HG03175 (cell line): ENCODE results near the gene PKP1.

Experiments used
- ATAC-seq: cut with Tn5 transposase; IDR thresholded peaks from one replicate; pipeline ENCODE4 v1.9.1; 2021; ENCODE audit warnings: mild to moderate bottlenecking, moderate library complexity; ENCODE audit not compliant: unreplicated experiment

The PKP1 gene

DNA sequence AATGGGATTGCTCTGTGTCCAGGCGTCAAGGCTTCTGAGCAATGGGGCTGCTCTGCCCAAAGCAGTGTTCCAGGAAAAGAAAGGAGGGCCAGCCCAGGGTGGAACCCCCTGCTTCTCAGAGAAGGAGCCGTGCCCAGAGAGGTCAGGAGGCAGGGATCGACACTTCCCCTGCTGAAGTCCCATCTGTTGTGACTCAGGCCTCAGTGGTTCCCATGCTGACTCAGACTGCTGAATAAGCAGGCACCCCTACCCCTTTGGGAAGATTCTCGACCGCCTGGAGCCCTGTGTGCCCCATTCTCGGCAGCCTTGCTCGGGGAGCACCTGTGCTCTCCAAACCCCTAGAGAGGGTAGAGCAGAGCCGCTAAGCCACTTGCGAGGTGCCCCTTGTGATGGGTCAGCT, 23.9 kb downstream of the PKP1 start:
- ATAC-seq: no peak

DNA sequence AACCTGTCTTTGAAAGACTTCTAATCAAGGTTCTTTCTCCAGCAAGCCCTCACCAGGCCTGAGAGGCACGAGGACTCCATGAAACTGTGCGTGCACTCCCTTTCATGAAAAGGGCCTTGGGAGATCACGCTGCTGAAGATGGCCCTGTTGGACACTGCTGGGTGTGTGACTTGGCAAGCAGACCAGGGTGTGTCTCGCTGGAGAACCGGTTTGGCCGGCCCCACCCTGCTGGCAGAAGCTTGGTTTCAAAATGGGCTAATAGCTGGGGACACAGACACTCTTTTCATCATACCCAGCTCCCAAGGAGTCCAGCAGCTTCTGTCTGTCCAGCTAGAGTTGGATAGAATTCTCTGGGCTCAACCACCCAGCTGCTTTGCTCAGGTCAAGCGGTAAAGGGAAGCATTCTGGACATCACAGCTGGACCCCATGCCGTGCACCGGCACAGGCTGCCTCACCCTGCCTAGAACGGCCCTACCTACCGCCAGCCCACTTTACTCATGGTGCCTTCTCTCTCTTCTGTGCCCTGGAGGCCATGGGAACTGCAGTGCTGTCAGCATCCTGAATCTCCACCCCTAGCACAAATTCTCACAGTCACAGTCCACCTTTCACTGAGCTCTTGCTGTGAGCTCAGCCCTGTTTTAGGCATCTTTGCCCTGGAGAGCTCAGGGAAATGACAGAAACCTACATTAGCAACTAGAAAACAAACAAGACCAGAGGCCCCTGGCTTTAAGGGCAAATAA, 24.6 kb downstream of the PKP1 start:
- ATAC-seq: no peak

DNA sequence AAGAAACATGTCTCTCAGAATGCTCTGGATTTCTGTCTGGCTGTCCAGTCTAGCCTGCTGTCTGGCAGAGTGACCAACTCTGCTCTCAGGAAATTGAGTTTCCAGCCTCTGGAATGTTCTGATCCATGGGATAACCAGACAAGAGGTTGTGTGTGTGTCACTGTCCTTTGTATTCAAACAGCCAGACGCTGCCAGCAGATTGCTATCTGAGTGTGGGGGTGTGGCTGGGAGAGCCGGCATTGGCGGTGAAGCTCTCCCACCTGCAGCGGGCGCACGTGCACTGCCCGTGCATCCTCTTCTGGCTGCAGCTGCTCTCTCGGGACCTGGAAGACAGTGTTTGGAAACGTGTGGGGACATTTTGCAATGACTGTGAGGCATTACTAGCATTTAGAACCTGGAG, 26.1 kb downstream of the PKP1 start:
- ATAC-seq: no peak

DNA sequence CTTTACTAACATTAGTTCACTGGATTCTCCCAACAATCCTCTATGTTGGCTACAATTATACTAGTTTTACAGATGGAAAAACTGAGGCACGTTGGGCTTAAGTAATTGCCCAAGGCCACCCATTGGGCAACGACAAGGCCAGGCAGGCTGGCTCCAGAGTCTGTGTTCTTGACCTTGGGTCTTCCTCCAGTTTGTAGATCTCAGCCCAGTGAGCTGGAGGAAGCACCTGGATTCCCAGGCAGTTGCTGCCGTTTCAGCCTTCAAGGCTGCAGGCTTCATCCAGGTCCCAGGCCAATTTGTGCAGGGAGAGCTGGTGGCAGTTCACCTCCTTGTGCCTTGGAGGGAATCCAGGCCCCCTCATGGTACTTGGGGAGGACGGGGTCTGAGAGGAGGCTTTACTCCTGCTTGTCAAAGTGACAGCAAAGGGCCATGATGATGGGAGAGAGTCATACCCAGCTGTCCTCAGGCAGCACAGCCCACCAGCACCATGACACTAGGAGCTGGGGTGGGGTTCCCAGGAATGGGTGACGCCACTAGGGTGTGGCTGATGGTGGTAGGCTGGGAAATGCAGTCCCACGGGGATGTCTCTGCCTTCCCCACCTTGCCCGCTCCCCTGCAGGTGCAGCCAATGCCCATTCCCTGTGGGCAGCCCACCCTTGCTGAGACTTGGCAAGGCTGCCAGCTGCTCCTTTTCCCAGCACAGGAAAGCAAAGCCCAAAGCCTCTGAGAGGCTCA, 27.1 kb downstream of the PKP1 start:
- no peak for ATAC-seq

DNA sequence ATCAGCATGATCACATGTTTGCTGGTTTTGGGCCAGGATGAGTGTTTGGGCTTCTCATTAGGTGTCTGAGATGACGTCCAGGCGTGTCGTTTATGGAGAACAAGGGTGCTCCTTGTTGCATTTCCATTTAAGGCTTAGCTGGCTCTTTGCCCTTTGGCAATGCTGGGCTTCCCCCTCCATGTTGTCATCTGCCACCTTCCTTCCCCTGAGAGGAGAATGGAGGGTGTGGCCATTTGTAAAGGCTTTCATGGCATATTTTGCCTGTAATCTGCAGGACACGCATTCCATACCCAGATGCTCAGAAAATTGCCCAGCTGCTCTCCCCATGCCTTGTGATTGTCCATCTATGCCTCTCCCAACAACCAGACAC, 27.7 kb downstream of the PKP1 start:
- no peak for ATAC-seq

DNA sequence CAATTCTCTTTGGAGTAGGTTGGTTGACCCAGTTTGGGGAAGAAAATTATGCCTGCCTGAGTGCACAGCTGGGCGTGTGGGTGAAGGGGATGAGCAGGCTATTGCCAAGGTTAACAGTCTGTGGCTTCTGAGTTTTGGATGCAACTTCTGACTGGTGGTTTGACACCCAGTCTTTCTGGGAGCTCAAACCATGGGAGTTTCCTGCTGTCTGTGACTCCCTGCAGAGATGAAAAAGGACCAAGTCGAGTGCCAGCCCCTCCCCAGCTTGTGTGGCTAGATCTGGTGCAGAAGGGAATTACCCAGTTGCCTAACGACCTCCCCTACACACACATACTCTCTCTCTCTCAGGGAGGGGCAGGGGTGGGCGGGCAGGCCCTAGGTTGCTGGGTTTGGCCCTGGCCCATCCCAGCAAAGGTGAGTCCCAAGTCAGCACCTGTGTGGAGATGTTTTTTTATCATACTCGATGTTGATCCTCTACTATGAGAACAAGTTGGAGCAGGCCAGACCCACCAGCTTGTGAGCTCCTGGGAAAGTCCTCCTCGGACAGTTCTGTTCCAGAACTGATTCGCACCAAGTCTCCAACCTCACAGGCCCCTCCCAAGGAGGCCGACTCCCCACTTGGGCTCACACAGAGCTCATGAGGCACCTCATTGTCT, 28.2 kb downstream of the PKP1 start:
- no peak for ATAC-seq

DNA sequence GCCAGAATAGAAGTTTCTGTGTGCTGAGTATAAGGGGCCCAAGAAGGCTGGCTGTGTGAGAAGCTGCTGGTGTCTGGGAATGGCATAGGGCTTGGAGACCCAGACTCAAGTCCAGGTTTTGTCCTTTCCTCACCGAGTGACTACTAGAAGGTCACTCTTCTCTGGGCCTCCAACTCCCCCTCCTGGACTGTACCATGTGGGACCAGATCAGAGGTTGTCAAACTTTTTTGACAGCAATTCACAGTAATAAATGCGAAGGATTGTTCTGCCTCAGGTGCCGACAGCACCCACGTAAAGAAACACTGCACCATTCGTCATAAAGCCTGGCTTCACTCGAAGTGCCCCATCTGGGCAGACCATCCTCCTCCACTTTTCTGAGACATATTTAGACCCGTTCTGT, 29.0 kb downstream of the PKP1 start:
- ATAC-seq: no peak

DNA sequence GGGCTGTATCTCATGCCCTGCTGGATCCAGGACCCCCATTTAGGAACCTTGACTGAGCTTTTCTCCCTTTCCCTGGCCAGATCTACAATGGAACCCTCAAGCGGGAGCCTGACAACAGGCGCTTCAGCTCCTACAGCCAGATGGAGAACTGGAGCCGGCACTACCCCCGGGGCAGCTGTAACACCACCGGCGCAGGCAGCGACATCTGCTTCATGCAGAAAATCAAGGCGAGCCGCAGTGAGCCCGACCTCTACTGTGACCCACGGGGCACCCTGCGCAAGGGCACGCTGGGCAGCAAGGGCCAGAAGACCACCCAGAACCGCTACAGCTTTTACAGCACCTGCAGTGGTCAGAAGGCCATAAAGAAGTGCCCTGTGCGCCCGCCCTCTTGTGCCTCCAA, 29.8 kb downstream of the PKP1 start:
- ATAC-seq: no peak

DNA sequence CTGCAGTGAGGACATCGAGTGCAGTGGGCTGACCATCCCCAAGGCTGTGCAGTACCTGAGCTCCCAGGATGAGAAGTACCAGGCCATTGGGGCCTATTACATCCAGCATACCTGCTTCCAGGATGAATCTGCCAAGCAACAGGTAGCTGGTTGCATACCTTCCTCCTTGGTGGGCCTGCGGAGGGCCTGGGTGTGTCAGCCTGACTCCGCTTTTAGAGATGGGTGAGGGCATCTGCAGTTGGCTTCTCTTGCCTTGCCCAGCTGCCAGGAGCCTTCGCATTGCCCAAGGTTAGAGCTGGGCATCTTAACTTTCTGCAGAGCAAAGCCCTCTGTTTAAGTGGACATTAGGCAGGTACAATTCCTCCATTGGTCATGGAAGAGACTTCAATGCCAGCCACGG, 33.2 kb downstream of the PKP1 start:
- ATAC-seq: no peak

DNA sequence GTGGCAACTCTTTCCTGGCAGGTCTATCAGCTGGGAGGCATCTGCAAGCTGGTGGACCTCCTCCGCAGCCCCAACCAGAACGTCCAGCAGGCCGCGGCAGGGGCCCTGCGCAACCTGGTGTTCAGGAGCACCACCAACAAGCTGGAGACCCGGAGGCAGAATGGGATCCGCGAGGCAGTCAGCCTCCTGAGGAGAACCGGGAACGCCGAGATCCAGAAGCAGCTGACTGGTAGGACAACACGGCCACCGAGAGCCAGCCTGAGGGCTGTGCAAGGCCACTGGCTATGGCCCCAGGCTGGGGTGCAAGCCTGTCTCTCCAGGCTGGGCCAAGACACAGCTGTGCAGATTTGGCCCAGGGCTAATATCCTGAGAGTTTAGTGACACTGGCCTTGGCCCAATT, 34.2 kb downstream of the PKP1 start:
- no peak for ATAC-seq

DNA sequence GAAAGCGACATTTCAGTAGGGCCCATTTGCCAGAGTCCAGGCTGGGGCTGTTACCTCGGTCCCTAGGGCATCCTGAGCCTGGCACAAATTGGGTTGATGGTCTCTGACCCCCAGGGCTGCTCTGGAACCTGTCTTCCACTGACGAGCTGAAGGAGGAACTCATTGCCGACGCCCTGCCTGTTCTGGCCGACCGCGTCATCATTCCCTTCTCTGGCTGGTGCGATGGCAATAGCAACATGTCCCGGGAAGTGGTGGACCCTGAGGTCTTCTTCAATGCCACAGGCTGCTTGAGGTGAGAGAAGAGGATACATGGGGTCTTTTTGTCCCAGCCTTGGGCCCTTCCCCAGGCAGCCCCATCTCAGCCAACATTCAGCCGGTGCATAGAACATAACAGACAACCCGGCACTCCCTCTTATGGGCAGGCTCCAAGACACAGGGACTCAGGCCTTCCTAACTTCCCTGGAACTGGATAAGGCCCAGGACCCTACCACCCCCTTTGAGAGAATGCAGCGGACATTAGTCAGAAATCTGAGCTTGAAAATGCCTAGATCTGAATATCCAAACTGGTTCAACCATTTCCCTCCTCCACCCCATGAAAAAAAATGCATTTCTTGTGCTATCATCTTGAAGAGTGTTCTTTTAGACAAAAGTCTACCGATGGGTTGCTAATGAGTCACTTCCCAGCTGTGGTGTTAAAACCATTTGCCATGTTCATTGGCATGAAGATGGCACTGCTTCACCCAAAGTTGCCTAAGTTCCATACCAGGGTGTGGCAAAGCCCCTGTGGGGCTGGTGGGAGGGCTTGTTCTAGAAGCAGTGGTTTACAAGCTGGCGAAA, 35.4 kb downstream of the PKP1 start:
- no peak for ATAC-seq

DNA sequence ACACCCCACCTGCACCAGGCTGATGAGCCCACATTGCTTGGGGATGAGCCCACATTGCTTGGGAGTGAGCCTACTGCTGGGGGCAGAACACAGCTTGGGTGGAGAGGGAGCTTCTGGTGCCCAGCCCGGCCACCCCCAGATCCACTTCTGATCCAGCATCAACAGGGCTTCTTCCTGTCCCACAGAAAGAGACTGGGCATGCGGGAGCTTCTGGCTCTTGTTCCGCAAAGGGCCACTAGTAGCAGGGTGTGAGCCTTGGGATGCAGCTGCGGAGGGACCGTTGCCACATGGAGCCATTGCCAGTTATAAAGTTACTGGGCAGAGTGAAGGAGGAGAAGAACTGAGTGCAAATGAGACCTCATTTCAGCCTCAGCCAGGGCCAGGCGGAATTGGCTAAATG, 36.3 kb downstream of the PKP1 start:
- no peak for ATAC-seq

DNA sequence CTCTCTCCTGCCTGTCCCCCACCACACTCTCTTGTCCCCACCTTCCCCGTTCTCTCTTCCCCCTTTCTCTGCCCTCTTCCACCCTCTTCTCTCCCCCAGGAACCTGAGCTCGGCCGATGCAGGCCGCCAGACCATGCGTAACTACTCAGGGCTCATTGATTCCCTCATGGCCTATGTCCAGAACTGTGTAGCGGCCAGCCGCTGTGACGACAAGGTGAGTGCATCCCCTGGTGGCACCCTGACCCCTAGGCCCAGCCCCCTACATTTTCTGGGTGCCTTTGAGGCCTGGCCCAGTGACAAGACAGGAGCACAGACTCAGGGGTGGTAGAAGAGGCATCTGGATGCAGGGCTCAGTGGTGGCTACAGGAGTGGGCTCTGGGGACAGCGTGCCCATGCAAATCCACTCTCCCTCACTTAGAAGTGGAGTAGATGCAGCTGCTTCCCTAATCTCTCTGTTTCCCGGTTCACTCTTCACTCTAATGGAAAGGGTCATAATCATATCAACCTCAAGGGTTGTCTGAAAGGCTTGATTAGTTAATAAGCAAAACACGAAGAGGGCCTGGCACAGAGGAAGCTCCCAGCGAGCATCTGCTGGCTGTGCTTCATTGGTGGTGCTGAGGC, 37.0 kb downstream of the PKP1 start:
- ATAC-seq: no peak

DNA sequence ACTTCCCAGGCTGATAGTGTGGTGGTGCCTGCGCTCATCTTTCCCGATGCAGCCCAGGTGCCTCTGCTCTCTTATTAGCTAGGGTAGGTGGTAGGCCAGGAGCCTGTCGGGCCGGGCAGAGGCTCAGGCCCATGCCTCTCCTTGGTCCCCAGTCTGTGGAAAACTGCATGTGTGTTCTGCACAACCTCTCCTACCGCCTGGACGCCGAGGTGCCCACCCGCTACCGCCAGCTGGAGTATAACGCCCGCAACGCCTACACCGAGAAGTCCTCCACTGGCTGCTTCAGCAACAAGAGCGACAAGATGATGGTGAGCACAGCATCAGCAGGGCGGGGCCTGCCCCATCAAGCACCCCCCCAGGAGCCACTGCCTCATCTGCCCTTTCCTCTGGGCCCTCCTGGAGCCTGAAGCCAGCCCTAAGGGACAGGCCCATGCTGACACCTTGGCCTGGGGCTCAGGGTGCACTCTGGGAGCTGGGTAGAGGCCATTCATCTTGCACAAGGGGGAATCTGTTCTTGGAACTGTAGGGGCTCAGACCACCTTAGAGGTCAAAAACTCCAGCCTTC, 38.6 kb downstream of the PKP1 start:
- no peak for ATAC-seq

DNA sequence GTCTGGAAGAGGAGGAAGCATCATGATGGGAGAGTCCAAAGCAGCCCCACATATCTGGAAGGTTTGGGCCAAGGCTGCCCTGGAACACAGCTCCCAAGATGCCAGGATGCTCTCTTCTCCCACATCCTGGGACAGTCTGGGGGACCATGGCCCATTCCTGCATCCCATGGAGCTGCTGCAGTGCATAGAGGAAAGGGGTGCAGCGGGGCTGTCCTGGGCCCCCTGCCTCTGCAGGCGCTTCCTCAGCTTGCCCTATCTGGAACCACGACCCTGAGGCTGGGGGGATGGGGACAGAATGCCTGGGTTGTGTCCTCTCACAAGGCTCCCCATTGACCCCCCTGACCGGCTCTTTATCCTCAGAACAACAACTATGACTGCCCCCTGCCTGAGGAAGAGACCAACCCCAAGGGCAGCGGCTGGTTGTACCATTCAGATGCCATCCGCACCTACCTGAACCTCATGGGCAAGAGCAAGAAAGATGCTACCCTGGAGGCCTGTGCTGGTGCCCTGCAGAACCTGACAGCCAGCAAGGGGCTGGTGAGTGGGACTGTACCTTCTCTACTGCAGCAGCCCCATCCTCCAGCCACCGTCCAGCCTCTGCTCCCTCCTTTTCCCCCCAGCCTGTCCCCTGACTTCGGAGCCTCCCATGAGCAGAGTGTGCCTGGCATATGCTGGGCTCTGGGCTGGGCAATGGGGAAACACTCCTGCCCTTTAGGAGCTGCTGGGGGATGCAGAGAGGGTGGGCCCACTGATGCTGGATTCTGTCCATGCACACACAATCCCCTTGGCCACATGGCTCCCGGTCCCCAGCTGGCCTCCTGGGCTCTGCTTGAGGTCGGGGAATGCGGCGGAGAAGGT, 39.6 kb downstream of the PKP1 start:
- ATAC-seq: no peak

DNA sequence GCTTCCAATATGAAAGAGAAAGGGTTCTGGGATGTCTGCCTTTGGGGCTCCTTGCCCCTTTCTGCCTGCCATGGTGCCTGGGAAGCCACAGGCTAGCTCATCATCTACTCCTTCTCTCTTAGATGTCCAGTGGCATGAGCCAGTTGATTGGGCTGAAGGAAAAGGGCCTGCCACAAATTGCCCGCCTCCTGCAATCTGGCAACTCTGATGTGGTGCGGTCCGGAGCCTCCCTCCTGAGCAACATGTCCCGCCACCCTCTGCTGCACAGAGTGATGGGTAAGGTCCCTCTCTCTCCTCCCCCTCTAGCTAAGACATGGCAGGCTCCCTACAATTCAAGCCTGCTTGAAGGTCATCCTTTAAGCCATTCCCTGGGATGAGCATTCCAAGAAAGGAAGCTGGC, 41.0 kb downstream of the PKP1 start:
- no peak for ATAC-seq

DNA sequence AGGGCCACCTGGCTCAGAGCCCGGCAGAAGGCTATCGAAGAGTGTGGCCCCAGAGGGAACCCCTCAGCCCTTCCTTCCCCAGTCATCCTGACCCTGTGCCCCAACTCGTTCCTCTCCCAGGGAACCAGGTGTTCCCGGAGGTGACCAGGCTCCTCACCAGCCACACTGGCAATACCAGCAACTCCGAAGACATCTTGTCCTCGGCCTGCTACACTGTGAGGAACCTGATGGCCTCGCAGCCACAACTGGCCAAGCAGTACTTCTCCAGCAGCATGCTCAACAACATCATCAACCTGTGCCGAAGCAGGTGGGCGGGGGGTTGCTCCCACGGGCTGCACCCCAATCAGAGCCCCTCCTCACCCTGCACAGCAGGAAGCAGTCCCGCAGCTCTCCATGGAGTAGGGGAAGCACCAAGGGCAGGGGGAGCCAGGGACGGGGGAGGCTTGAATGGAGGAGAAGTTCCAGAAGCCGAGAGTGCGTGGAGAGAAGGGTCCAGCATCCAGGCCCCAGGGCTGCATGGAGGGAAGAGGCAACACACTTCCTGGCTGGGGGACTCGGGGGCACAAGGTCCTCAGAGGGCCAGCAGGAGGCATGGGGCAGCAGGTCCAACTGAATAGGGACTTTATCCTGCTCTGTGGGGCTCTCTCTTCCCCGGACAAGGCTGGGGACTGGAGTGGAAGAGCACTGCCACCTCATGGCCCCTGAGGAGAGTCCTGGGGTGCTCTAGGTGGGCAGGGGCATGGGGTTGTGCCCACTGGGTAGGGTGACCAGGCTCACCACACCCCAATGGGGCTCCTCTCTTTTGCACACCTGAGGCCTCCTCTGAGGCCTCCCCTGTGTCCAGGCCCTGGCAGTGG, 41.7 kb downstream of the PKP1 start:
- no peak for ATAC-seq

DNA sequence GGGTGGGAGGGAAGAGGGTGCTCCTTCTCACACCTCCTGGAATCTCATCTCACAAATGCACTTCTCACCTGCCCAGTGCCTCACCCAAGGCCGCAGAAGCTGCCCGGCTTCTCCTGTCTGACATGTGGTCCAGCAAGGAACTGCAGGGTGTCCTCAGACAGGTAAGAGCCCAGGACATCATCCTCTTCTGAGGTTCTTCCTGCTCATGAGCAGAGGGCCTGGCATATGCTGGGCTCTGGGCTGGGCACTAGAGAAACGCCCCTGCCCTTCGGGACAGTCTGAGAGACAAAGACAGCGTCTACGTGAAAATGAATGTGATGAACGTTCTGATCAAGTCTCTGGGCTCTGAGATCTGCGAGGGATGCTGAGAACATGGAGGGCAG, 42.4 kb downstream of the PKP1 start:
- no peak for ATAC-seq

DNA sequence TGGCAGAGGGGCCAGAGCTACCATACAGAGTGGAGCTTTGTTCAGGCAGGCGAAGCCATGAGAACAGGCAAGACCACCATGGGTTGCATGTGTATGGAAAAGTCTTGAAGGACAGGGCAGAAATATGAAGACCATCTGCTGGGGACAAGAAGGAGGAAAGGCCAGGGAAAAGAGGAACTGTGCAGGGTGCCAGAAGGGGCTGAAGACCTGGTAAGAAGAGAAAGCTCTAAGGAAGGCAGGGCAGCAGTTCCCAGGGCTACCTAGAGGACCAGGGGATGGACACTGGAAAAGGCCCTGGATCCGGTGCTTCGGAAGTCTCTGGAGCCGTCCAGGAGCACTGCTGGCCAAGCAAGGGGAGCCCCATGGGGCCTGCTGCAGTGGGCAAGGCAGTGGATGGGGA, 43.4 kb downstream of the PKP1 start:
- ATAC-seq: no peak
